Neuronal stem cell (in vitro differentiated cells): ENCODE results near the gene TSHZ3. TPM values are rescaled to one million over a fixed set of nuclear protein-coding genes. Genes with fewer than 3 reads are reported as not detected.

Source experiments
- DNase-seq: peaks from one replicate; pipeline ENCODE4 v3.0.0-alpha.2; 2013; ENCODE audit warnings: low spot score
- H2AFZ ChIP-seq: one replicate; pipeline ENCODE4 v1.6.1; 2013; ENCODE audit warnings: mild to moderate bottlenecking, low read length, inconsistent platforms
- H2AK5ac ChIP-seq: 2 replicates; pipeline ENCODE4 v1.6.1; 2013; ENCODE audit warnings: low read depth, mild to moderate bottlenecking, inconsistent platforms, low read length, moderate library complexity, mixed read lengths
- H2BK120ac ChIP-seq: 2 replicates; pipeline ENCODE4 v1.6.1; 2013; ENCODE audit warnings: low read depth, mild to moderate bottlenecking, inconsistent platforms, low read length, moderate library complexity, mixed read lengths
- H2BK12ac ChIP-seq: one replicate; pipeline ENCODE4 v1.6.1; 2013; ENCODE audit warnings: low read length, inconsistent platforms
- H2BK15ac ChIP-seq: 2 replicates; pipeline ENCODE4 v1.6.1; 2013; ENCODE audit warnings: mild to moderate bottlenecking, low read length, inconsistent platforms, mixed read lengths
- H2BK5ac ChIP-seq: one replicate; pipeline ENCODE4 v1.6.1; 2013; ENCODE audit warnings: inconsistent platforms, mild to moderate bottlenecking, low read length, moderate library complexity
- H3K14ac ChIP-seq: one replicate; pipeline ENCODE4 v1.6.1; 2013; ENCODE audit warnings: low read length, inconsistent platforms
- H3K18ac ChIP-seq: 2 replicates; pipeline ENCODE4 v1.6.1; 2013; ENCODE audit warnings: low read length, inconsistent platforms
- H3K23ac ChIP-seq: 2 replicates; pipeline ENCODE4 v1.6.1; 2013; ENCODE audit warnings: low read depth, mild to moderate bottlenecking, mixed read lengths, low read length, inconsistent platforms; ENCODE audit not compliant: poor library complexity
- H3K27ac ChIP-seq: replicated peaks from 3 replicates; pipeline ENCODE4 v1.5.1; 2013; ENCODE audit warnings: low read length, inconsistent platforms
- H3K27me3 ChIP-seq, 3 experiments: 2 replicates each; pipeline ENCODE4 v1.6.1; 2013; ENCODE audit warnings: low read length in 3 of 3, mild to moderate bottlenecking in 2 of 3, inconsistent platforms in 1 of 3, low read depth in 1 of 3, mixed read lengths in 1 of 3, moderate library complexity in 1 of 3; ENCODE audit not compliant: control insufficient read depth in 3 of 3, insufficient read depth in 3 of 3
- H3K36me3 ChIP-seq, 2 donors: replicated peaks in 1 of 2; 2 replicates each; pipeline ENCODE4 v1.6.1; 2013; ENCODE audit warnings: low read length in 2 of 2; ENCODE audit not compliant: control insufficient read depth in 2 of 2, insufficient read depth in 2 of 2
- H3K4ac ChIP-seq: 2 replicates; pipeline ENCODE4 v1.6.1; 2013; ENCODE audit warnings: inconsistent platforms, mild to moderate bottlenecking, low read length, moderate library complexity
- H3K4me1 ChIP-seq, 2 donors: 1 replicate in 1 of 2; 2 replicates in 1 of 2; pipeline ENCODE4 v1.6.1; 2013; ENCODE audit warnings: low read length in 2 of 2, low read depth in 1 of 2; ENCODE audit not compliant: control insufficient read depth in 2 of 2, insufficient read depth in 1 of 2
- H3K4me2 ChIP-seq: one replicate; pipeline ENCODE4 v1.6.1; 2013; ENCODE audit warnings: mild to moderate bottlenecking, low read length, inconsistent platforms; ENCODE audit not compliant: insufficient read depth, poor library complexity, severe bottlenecking
- H3K4me3 ChIP-seq, 2 donors: 2 replicates each; pipeline ENCODE4 v1.5.1; 2013; ENCODE audit warnings: low read length in 2 of 2, mild to moderate bottlenecking in 2 of 2, inconsistent platforms in 1 of 2, moderate library complexity in 1 of 2
- H3K79me1 ChIP-seq: one replicate; pipeline ENCODE4 v1.6.1; 2013; ENCODE audit warnings: low read depth, mild to moderate bottlenecking, inconsistent platforms, low read length, moderate library complexity
- H3K9ac ChIP-seq: one replicate; pipeline ENCODE4 v1.6.1; 2013; ENCODE audit warnings: mild to moderate bottlenecking, low read depth, low read length, inconsistent platforms; ENCODE audit not compliant: poor library complexity
- H3K9me3 ChIP-seq, 2 donors: replicated peaks in 1 of 2; 2 replicates each; pipeline versions ENCODE3 to v1.6.1; 2013; ENCODE audit warnings: low read length in 2 of 2, mild to moderate bottlenecking in 2 of 2, inconsistent platforms in 1 of 2, low read depth in 1 of 2, mixed read lengths in 1 of 2, moderate library complexity in 1 of 2; ENCODE audit not compliant: control insufficient read depth in 2 of 2, insufficient read depth in 1 of 2
- H4K8ac ChIP-seq: one replicate; pipeline ENCODE4 v1.6.1; 2013; ENCODE audit warnings: low read depth, mild to moderate bottlenecking, inconsistent platforms, low read length, moderate library complexity
- H4K91ac ChIP-seq: one replicate; pipeline ENCODE4 v1.6.1; 2013; ENCODE audit warnings: low read length, low read depth, mild to moderate bottlenecking, inconsistent platforms; ENCODE audit not compliant: poor library complexity
- WGBS, 2 donors: extraction: QIAGEN DNeasy Blood & Tissue Kit; methylation state at CpG; one replicate each; pipeline ENCODE4 v1.1.7; 2013; ENCODE audit warnings: missing lambda C conversion rate in 2 of 2, mixed read lengths in 1 of 2; ENCODE audit not compliant: insufficient read length in 2 of 2, insufficient replicate concordance in 1 of 2; ENCODE audit errors: extremely low coverage in 2 of 2; 5-methylcytosine and 5-hydroxymethylcytosine counted together
- polyA plus RNA-seq, 2 experiments: library from polyadenylated mRNA; stranded (reverse); fragments of 200-250 nt; gene quantifications; one replicate each; pipeline ENCODE4 v1.2.3, GENCODE V29; 2013

TSHZ3 gene, protein sequence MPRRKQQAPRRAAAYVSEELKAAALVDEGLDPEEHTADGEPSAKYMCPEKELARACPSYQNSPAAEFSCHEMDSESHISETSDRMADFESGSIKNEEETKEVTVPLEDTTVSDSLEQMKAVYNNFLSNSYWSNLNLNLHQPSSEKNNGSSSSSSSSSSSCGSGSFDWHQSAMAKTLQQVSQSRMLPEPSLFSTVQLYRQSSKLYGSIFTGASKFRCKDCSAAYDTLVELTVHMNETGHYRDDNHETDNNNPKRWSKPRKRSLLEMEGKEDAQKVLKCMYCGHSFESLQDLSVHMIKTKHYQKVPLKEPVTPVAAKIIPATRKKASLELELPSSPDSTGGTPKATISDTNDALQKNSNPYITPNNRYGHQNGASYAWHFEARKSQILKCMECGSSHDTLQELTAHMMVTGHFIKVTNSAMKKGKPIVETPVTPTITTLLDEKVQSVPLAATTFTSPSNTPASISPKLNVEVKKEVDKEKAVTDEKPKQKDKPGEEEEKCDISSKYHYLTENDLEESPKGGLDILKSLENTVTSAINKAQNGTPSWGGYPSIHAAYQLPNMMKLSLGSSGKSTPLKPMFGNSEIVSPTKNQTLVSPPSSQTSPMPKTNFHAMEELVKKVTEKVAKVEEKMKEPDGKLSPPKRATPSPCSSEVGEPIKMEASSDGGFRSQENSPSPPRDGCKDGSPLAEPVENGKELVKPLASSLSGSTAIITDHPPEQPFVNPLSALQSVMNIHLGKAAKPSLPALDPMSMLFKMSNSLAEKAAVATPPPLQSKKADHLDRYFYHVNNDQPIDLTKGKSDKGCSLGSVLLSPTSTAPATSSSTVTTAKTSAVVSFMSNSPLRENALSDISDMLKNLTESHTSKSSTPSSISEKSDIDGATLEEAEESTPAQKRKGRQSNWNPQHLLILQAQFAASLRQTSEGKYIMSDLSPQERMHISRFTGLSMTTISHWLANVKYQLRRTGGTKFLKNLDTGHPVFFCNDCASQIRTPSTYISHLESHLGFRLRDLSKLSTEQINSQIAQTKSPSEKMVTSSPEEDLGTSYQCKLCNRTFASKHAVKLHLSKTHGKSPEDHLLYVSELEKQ
- 1.5 TPM for polyA plus RNA-seq (2013, experiment 1 of 2)
- polyA plus RNA-seq (2013, experiment 2 of 2) = 1.6 TPM

DNA sequence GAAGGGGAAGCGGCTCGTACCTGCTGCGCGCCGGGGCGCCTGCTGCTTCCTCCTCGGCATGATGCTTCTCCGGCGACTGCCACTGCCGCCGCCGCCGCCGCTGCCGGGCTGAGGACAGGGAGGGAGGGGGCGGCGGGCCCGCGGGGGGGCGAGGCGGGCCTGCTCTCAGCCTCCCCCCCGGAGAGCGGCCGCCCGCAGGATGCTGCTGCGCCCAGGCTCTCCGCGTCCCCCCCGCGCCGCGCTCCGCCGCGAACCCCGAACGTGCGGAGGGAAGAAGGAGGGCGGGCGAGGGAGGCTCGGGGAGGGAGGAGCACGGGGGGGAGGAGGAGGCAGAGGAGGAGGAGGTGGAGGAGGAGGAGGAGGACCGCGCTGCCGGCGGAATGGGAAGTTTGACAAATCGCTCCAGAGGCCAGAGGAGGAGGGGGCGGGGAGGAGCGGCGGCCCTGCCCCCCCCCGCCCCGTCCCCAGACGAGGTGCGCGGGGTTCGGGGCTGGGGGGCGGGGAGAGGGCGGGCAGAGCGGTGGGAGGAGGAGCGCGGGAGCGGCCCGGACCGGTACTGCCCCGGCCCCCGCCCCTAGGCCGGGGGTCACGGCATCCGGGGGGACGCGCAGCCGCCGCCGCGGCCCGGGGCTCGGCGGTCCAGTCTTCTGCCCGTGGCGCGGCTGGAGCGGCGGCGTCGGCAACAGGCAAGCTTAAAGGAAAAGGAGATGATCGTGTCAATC is at the start of gene TSHZ3:
TSS of gene TSHZ3 (minus strand) at position 277 of the 722 bp plus-strand sequence. CDS start at position 60, 217 bp downstream.
- Histone ChIP-seq H3K4me3 (peak within 1 kb of the TSS; percentile 44 to 88), H4K8ac (no peak within 1 kb of the TSS), H2BK5ac (peak within 1 kb of the TSS; percentile 55), H2BK15ac (no peak within 1 kb of the TSS), H2BK12ac (no peak within 1 kb of the TSS), H3K23ac (no peak within 1 kb of the TSS), H3K14ac (no peak within 1 kb of the TSS), H3K27me3 (peaks cover 28 to 81% (median 50%) of the 10 kb centered on the region in 3 experiments), H3K9me3 (peaks cover 3 to 5% of the 10 kb centered on the region in 2 donors), H4K91ac (no peak within 1 kb of the TSS), H3K4me2 (peak within 1 kb of the TSS; percentile 99), H3K18ac (peak within 1 kb of the TSS; percentile 66), H2AK5ac (no peak within 1 kb of the TSS), H3K79me1 (no peaks in the 10 kb centered on the region), H3K4ac (no peak within 1 kb of the TSS), H3K9ac (peak within 1 kb of the TSS; percentile 31), H3K4me1 (peaks cover 0 to 3% of the 10 kb centered on the region in 2 donors), H3K36me3 (no peaks in the 10 kb centered on the region), H2AFZ (peak within 1 kb of the TSS; percentile 98), H3K27ac (no peak within 1 kb of the TSS), H2BK120ac (no peak within 1 kb of the TSS)
- DNase-seq = no peak
- no CpG with 5 or more reads among the region's 86 CpGs for WGBS, 2 donors

DNA sequence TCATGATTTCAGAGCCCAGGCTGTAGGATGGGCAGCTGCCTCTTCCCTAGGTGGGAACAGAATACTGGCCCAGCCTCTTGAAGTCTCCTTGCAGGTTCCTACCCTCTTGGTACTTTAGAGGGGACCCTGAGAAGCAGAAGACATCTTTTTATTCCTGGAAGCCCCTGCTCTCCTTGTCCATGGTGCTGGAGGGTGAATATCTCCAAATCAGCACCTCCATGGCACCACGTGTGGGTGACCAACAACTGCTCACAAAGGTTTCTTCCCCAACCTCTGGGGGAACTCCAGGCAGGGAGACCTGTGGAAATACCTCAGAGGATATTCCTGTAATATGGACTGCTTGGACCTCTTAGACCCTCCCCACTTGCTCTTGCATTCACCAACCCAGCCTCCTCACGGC is 48.1 kb upstream of the TSHZ3 start:
- Histone ChIP-seq H3K14ac (no peak overlapping the region), H3K4me1 (no peaks in the 10 kb centered on the region), H2AK5ac (no peak overlapping the region), H3K4ac (no peak overlapping the region), H3K9me3 (peaks cover 0 to 2% of the 10 kb centered on the region in 2 donors), H2BK120ac (no peak overlapping the region), H3K4me2 (no peak overlapping the region), H4K8ac (no peak overlapping the region), H3K18ac (peak overlapping the region; percentile 39), H2BK15ac (no peak overlapping the region), H2BK12ac (no peak overlapping the region), H3K27ac (no peak overlapping the region), H3K36me3 (no peaks in the 10 kb centered on the region), H2AFZ (no peak overlapping the region), H4K91ac (no peak overlapping the region), H2BK5ac (no peak overlapping the region), H3K4me3 (no peak overlapping the region), H3K27me3 (no peaks in the 10 kb centered on the region), H3K9ac (no peak overlapping the region), H3K23ac (no peak overlapping the region), H3K79me1 (no peaks in the 10 kb centered on the region)
- no CpG with 5 or more reads among the region's 2 CpGs for WGBS, 2 donors
- no peak for DNase-seq

DNA sequence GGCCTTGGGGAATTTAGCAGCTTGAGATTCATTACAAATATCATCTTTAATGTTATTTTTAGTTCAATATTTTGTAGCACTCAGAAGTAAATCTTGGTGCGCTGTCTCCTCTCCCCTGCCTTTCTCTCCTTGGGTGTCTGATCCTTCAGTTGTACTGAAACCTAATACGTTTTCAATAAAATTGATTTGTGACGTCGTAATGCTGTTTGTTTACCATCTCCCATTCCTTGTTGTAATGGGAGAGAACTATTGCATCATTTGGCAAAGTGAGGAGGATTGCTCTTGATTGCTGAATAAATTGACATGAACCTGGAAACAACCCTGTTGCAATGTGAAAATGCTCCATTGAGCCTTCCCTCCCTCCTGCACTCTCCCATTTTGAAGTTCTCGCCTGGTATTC is 43.2 kb upstream of the TSHZ3 start:
- no peak overlapping the region for H4K8ac ChIP-seq
- no peak overlapping the region for H2BK5ac ChIP-seq
- no peak overlapping the region for H3K18ac ChIP-seq
- no peaks in the 10 kb centered on the region for H3K79me1 ChIP-seq
- no peaks in the 10 kb centered on the region for H3K36me3 ChIP-seq
- no peak overlapping the region for H3K27ac ChIP-seq
- peaks cover 5 to 9% of the 10 kb centered on the region in 2 donors for H3K4me1 ChIP-seq
- no peak for DNase-seq
- no peak overlapping the region for H2BK15ac ChIP-seq
- no peak overlapping the region for H2BK120ac ChIP-seq
- H3K4me3 ChIP-seq = no peak overlapping the region
- H4K91ac ChIP-seq = no peak overlapping the region
- no peak overlapping the region for H3K9ac ChIP-seq
- H2AFZ ChIP-seq = no peak overlapping the region
- H3K23ac ChIP-seq = no peak overlapping the region
- no peak overlapping the region for H3K14ac ChIP-seq
- no peak overlapping the region for H2AK5ac ChIP-seq
- WGBS, 2 donors = no CpG with 5 or more reads among the region's 5 CpGs
- H2BK12ac ChIP-seq = no peak overlapping the region
- peaks cover 0 to 17% (median 0%) of the 10 kb centered on the region in 3 experiments for H3K27me3 ChIP-seq
- peaks cover 0 to 2% of the 10 kb centered on the region in 2 donors for H3K9me3 ChIP-seq
- no peak overlapping the region for H3K4me2 ChIP-seq
- no peak overlapping the region for H3K4ac ChIP-seq
